Activated T-cell treated with anti-CD3 and anti-CD28 coated beads, Interleukin-2, amount 50 U/mL, for 72 hours (primary cell): ENCODE results near the gene STAC3. TPM values are rescaled to one million over a fixed set of nuclear protein-coding genes. Genes with fewer than 3 reads are reported as not detected.

Experiments used
- ATAC-seq, 2 donors: fragments of 150-1000 bp; cut with Tn5 transposase; replicated peaks in 1 of 2; 2 replicates each; pipeline ENCODE4 v1.10.0; 2021; ENCODE audit warnings: moderate library complexity in 2 of 2, mild to moderate bottlenecking in 1 of 2
- DNase-seq, 2 donors: peaks; one replicate each; pipeline ENCODE4 v3.0.0; 2021 to 2022; ENCODE audit warnings: mixed read lengths in 1 of 2
- H3K27ac Mint-ChIP-seq: one replicate; pipeline ENCODE4 v1.8.0; 2022; ENCODE audit warnings: mild to moderate bottlenecking, moderate library complexity, mixed read lengths
- H3K27me3 Mint-ChIP-seq: one replicate; pipeline ENCODE4 v1.8.0; 2022; ENCODE audit warnings: low read depth, mixed read lengths
- H3K36me3 Mint-ChIP-seq, 2 donors: one replicate each; pipeline ENCODE4 v1.8.0; 2022; ENCODE audit warnings: mixed read lengths in 2 of 2, mild to moderate bottlenecking in 1 of 2; ENCODE audit not compliant: insufficient read depth in 2 of 2
- H3K4me1 Mint-ChIP-seq: one replicate; pipeline ENCODE4 v1.8.0; 2022; ENCODE audit warnings: low read depth, mixed read lengths
- H3K4me3 Mint-ChIP-seq, 2 donors: one replicate each; pipeline ENCODE4 v1.8.0; 2022; ENCODE audit warnings: mild to moderate bottlenecking in 2 of 2, mixed read lengths in 2 of 2, moderate library complexity in 2 of 2
- H3K9me3 Mint-ChIP-seq, 2 donors: one replicate each; pipeline ENCODE4 v1.8.0; 2022; ENCODE audit warnings: mixed read lengths in 2 of 2
- total RNA-seq, 2 donors: library from RNA; stranded (reverse); gene quantifications; one replicate each; pipeline ENCODE4 v1.2.3, GENCODE V29; 2022

Gene STAC3
- total RNA-seq, 2 donors from 2014 or later, result 3.5 to 4.2 TPM

DNA sequence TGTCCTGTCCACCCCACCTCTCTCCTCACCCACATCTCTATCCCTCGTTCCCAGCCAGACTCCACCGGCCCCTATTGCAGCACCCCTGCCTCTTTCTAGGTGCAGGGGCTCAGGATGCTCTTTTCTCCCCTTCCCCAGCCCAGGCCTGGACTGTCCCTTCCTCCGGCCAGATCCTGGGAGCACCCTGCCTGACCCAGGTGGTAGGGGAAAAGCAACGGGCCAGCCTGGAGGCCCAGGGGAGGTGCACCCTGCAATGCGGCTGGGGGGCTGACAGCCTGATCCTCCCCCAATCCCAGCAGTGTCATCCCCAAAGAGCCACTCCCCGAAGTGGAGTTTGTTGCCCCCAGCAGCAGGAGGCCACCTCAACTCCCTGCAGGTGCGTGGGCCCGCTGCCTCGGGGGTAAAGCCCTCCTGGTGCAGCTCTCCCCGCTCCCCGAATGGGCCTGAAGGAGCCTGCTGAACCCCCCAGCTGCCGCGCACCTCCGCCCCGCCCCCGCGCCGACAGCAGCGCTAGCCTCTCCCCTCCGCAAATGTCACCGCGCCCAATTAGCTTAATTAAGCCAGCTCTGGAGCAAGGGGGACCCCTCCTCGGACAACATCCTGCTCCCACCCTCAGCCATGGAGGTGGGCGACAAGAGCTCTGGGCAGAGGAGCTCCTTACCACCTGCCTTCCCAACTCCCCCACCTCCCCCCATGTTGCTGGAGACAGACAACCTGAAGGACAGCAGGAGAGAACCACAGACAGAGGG lies 29.6 kb downstream of the STAC3 start:
- Mint-ChIP-seq H3K9me3 (no peaks in the 10 kb centered on the region), H3K27ac (no peak overlapping the region), H3K27me3 (peaks cover 90% of the 10 kb centered on the region), H3K4me3 (no peak overlapping the region), H3K4me1 (peaks cover 50% of the 10 kb centered on the region), H3K36me3 (peaks cover 0 to 3% of the 10 kb centered on the region in 2 donors)
- DNase-seq (no peak), ATAC-seq (no peak)

DNA sequence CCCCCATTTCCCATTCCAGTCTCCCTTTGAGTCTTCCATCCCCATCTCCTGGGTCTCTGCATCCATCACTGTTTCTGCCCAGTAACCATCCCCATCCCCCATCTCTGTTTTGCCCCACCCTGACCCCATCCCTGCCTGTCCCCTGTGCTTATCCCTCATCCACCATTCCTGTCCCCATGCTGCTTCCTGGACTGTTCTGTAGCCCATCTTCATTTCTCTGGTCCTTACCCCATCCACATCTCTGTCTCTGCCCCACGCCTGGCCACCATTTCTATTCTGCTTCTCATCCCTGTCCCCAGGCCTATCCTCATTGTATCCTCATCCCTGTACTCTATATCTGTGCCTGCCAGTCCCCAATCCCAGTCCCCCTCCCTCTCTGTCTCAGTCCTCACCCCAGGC lies 30.2 kb downstream of the STAC3 start:
- no peak overlapping the region for H3K27ac Mint-ChIP-seq
- H3K36me3 Mint-ChIP-seq, result peaks cover 0 to 3% of the 10 kb centered on the region in 2 donors
- no peak for DNase-seq
- no peaks in the 10 kb centered on the region for H3K9me3 Mint-ChIP-seq
- peaks cover 88% of the 10 kb centered on the region for H3K27me3 Mint-ChIP-seq
- peaks cover 48% of the 10 kb centered on the region for H3K4me1 Mint-ChIP-seq
- no peak for ATAC-seq
- H3K4me3 Mint-ChIP-seq, result no peak overlapping the region

DNA sequence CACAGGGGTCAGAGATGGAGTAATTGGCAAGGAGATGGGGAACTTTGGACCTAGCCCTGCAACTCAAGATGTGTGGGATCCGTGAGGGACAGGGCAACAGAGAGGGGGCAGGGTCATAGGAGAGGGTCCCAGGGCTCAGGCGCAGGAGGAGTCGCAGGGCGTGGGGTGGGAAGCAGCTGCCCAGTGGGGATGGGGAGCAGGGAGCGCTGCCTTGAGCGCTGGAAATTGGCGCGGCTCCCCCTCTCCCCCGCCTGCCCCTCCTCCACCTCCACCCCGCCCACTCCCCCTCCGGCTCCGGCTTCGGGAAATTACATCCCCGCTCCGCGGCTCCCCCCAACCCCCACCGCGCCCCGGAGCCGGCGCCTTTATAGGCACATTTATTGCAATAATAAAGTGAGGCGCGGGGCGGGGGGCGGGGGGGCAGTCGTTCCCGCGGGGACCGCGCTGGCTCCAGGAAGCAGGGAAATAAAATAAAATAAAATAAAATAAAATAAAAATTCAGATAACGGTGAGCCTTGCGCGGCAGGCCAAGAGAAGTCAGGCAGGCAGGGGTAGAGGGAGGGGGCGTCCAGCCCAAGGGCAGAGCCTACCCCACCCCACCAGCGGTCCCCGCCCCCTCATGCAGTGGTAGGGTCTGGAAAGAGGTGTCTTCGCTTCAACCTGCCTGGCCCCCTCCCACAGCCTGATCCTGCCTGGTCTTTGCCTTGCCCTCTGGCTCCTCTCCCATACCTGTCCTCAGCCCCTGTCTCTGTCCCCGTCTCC lies 30.8 kb downstream of the STAC3 start:
- peaks cover 88% of the 10 kb centered on the region for H3K27me3 Mint-ChIP-seq
- no peak for ATAC-seq
- H3K4me1 Mint-ChIP-seq, result peaks cover 48% of the 10 kb centered on the region
- no peak overlapping the region for H3K4me3 Mint-ChIP-seq
- no peak overlapping the region for H3K27ac Mint-ChIP-seq
- DNase-seq, result no peak
- peaks cover 0 to 3% of the 10 kb centered on the region in 2 donors for H3K36me3 Mint-ChIP-seq
- no peaks in the 10 kb centered on the region for H3K9me3 Mint-ChIP-seq

DNA sequence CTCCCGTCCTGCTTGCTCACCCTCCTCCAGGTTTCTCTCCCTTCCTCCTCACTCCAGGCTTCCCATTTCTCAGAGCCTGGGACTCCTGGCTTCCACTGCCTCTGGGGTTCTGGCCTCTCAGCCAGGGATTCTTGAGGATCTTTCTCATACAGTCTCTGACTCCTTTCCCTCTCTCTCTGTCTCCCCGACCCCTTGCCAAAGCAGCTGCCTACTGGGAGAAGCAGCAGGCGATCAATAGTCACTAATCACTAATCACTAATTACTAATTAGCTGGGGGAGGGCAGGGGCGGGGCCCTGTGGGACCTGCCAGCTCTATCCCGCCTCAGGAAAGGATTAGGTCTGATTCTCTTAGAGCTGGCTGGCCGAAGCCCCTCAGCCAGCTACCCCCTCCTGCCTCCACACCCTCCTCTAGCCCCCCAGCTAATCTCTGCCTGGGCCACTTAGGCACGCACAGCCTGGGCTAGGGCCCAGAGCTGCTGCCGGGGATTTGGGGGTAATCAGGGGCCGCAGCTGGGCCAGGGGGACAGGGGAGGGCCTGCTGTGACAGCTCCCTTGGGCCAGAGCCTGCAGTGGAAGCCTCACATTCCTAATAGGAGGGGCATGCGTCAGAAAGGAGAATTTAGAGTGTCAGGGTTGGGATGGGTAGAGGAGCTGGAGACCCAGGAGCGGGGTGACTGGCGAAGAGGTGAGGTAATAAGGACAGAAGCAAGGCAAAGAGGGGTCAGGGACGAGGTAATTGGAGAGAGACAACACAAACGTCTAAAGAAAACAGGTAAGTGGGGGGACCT lies 31.6 kb downstream of the STAC3 start:
- no peak for ATAC-seq
- Mint-ChIP-seq H3K27me3 (peaks cover 89% of the 10 kb centered on the region), H3K4me3 (no peak overlapping the region), H3K27ac (no peak overlapping the region), H3K4me1 (peaks cover 49% of the 10 kb centered on the region), H3K9me3 (no peaks in the 10 kb centered on the region), H3K36me3 (peaks cover 0 to 3% of the 10 kb centered on the region in 2 donors)
- no peak for DNase-seq

DNA sequence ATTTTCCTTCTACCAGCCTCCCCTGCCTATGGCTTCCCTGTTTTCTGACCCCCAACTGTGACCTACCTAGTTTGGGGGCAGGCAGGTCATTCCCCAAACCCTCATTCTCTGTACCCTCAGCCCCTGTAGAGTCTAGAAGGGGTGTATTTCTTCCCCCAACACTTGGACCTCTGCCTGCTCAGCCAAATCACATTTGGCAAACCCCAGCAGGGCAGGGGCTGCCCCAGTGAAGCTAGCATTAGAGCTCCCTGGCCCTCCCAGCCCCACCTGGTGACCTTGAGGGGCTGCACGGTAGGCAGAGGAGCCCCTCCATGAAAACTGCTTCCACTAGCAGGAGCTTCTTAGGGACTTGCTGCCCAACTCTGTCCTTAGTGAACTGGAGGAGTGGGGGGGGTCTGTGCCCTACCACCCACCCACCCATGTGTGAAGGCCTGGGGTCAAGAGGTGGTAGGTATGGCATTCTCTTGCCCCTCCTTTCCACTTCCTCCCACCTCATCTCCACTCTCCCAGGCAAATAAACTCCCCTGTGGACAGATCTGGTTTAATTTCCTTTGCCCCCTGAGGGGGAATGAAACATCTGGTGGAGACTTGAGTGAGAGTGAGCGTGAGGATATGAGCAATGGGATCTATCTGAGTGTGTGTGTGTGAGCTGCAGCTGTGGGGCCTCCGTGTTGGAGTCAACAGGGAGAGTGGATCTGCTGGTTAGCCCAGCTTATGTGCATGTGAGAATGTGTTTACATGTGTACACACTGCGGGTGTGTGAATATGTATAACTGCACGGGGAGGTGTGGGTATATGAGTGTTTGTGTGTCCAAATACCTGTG lies 32.7 kb downstream of the STAC3 start:
- Mint-ChIP-seq H3K27me3 (peaks cover 89% of the 10 kb centered on the region), H3K36me3 (peaks cover 0 to 3% of the 10 kb centered on the region in 2 donors), H3K4me3 (peak overlapping the region in 1 of 2 donors; percentile 53), H3K4me1 (peaks cover 55% of the 10 kb centered on the region), H3K27ac (no peak overlapping the region), H3K9me3 (no peaks in the 10 kb centered on the region)
- no peak for ATAC-seq
- DNase-seq, result no peak

DNA sequence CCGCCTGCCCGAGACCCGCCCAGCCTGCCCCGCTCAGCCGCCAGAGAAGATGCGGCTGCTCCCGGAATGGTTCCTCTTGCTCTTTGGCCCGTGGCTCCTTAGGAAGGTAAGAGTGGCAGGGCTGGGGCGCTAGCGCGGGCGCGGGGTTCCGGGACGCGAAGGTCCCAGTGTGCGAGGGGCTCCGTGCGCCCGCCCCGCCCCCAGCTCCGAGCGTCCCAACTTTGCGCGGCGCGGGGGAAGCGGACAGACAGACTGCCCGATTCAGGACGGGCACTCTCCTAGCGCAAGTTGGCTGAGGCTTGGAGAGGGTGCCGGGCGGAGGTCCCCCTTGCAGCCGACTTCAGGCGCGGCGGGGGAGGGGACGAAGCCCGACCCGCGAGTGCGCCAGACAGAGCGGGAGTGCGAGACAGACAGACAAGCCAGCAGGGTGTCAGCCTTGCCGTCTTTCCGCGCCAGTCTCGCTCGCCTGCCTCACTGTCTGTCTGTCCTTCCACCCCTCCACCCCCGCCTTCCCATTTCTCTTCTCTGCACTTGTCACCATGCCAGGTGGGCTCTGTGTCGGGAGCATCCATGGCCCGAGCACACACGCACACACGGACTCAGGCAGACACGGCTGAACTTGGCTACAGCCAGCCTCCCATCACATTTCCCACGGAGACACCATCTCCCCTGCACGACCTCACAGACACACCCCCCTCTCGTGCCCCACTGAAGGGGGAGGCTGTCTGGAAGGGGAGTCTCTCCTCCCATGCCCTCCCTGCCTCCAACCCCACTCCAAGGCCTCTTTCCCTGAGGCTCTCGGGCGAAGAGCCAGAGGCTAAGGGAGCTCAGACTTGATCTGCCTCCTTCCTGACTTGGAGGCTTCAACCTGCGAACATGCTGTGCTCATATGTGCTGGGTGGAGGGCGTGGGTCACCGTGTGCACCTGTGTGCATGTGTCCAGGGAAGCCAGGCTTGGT lies 33.8 kb downstream of the STAC3 start:
- peaks cover 46% of the 10 kb centered on the region for H3K4me1 Mint-ChIP-seq
- peaks cover 0 to 3% of the 10 kb centered on the region in 2 donors for H3K36me3 Mint-ChIP-seq
- peaks cover 79% of the 10 kb centered on the region for H3K27me3 Mint-ChIP-seq
- peak overlapping the region; percentile 77 to 87 for H3K4me3 Mint-ChIP-seq
- DNase-seq (no peak), ATAC-seq (peak in 1 of 2 donors; percentile 4)
- no peak overlapping the region for H3K27ac Mint-ChIP-seq
- no peaks in the 10 kb centered on the region for H3K9me3 Mint-ChIP-seq

DNA sequence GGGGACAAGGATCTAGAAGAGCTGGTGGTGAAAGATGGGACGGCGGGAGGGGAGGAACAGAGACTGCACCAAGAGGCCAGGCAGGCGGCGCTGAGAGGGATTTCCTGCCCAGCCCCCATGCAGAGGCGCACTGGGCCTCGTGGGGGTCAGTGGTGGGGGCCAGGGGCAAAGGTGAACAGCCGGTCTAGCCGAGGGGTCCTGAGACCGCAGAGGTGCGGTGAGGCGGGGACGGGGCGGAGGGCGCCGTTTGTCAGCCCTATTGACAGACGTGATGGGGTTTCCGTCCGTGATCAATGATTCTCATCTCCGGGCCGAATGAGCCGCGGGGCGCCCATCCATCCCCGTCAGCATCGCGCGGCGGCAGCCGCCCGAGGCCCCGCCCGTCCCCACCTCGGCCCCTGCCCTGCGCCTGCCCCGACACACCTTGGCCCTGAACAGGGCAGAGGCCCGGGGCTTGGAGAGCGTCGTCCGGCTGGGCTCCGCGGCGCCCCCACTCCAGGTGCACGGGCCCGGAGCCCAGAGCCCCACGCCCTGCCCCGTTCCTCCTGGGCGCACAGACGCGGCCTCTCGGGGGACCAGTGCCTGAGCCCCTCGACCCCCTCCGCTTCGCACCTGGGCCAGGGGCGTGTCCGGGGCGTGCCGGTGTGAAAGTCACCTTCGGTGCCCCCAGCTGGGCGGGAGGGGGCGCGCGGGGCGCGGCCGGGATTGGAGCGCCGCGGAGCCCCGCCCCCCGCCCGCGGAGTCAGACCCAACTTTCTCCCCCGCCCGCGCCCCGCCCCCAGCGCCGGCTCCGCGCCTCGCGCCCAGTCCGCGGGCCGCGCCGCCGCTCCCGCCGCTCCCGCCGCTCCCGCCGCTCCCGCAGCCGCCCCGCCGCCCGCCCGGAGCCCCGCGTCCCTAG lies 34.7 kb downstream of the STAC3 start, which contains the start of gene NXPH4:
Gene NXPH4, plus strand, starts transcription at position 781 of the 898 bp plus-strand sequence. CDS start 176 bp downstream, outside the sequence.
- Mint-ChIP-seq H3K4me1 (peaks cover 41% of the 10 kb centered on the region), H3K4me3 (peak within 1 kb of the TSS; percentile 77 to 87), H3K9me3 (no peaks in the 10 kb centered on the region), H3K36me3 (peaks cover 0 to 3% of the 10 kb centered on the region in 2 donors), H3K27ac (no peak within 1 kb of the TSS), H3K27me3 (peaks cover 70% of the 10 kb centered on the region)
- peak in 1 of 2 donors; percentile 69 for DNase-seq
- peak; percentile 39 to 47 for ATAC-seq

DNA sequence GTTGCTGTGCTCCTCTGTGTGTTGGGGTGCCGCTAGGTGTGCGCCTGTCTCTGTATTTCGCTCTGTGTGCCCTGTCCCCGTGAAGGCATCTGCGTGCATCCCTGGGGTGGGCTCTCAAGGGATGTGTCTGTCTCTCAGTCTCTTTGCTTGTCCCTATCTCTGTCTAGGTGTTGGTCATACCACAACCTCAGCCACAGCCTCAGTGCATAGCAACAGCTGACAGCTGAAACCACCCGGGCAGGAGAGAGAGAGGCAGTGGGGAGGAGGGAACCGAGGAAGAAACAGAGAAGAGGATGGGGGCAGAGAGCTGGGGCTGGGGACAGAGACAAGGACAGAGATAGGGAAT lies 35.3 kb downstream of the STAC3 start:
- peak; percentile 63 to 70 for ATAC-seq
- peaks cover 34% of the 10 kb centered on the region for H3K4me1 Mint-ChIP-seq

DNA sequence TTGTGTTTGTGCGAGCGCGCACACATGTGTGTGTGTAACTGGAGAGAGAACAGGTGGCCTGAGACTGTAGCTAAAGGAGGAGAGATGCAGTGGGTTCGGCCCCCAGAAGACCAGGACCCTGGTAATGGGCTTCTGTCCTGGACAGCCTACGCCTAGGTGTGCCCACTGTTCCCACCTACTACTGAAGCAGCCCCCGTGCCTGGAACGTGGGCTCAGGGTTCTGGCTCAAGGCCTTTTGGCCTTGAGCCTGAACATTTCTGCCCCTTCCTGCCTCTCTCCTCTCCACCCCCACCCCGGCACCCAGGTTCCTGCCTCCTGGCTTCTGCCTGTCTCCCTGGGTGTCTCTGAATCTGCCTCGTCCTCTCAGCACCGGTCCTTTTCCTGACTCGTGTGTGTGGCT lies 35.9 kb downstream of the STAC3 start:
- Mint-ChIP-seq H3K27ac (no peak overlapping the region), H3K9me3 (no peaks in the 10 kb centered on the region), H3K36me3 (peaks cover 0 to 3% of the 10 kb centered on the region in 2 donors), H3K4me1 (peaks cover 32% of the 10 kb centered on the region), H3K27me3 (peaks cover 60% of the 10 kb centered on the region), H3K4me3 (peak overlapping the region in 1 of 2 donors; percentile 86)
- DNase-seq, result no peak
- ATAC-seq, result no peak

More for the DNA sequence above, 35.3 kb downstream of the STAC3 start:
- H3K36me3 Mint-ChIP-seq, result peaks cover 0 to 3% of the 10 kb centered on the region in 2 donors
- peak overlapping the region; percentile 59 to 86 for H3K4me3 Mint-ChIP-seq
- H3K9me3 Mint-ChIP-seq, result no peaks in the 10 kb centered on the region
- H3K27ac Mint-ChIP-seq, result no peak overlapping the region
- H3K27me3 Mint-ChIP-seq, result peaks cover 64% of the 10 kb centered on the region
- DNase-seq, result peak in 1 of 2 donors; percentile 70

DNA sequence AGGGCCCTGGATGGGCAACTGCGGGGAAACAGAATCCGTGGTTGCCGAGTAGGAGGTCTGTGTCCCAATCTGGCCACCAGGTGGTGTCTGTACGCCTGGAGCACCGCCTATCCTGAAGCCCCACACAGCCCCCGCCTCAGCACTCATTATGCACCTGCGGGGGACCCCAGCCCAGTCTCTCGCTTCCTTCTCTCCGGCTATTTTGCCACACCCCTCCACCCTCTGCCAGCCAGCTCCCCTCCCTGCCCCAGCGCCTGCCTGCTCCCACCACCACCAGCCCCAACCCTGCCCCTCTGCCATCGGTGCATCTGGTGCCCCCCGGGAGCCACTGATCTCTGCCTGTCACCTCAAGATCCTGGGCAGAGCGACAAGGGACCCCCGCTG lies 36.6 kb downstream of the STAC3 start:
- Mint-ChIP-seq H3K27ac (no peak overlapping the region), H3K4me3 (peak overlapping the region; percentile 19 to 46), H3K27me3 (peaks cover 53% of the 10 kb centered on the region), H3K4me1 (peaks cover 32% of the 10 kb centered on the region), H3K36me3 (peaks cover 0 to 3% of the 10 kb centered on the region in 2 donors), H3K9me3 (no peaks in the 10 kb centered on the region)
- ATAC-seq, result peak; percentile 49 to 51
- DNase-seq, result peak; percentile 77 to 78
